ENCODE results near the gene LMF1. TPM values are rescaled to one million over a fixed set of nuclear protein-coding genes. Genes with fewer than 3 reads are reported as not detected.

LMF1 gene
- total RNA-seq, 4 donors from 2014 or later, result 23.2 to 97.8 (median 89.1) TPM

GRCh38 chr16:1014771-1015495 lies 44.1 kb upstream of the LMF1 start:
- Histone ChIP-seq H3K27me3 (no peaks in the 10 kb centered on the region), H3K27ac (no peak overlapping the region), H3K36me3 (no peaks in the 10 kb centered on the region), H3K9me3 (no peaks in the 10 kb centered on the region), H3K4me3 (replicated peaks in 1 of 3) (no peak overlapping the region), H3K4me1 (peaks cover 0 to 10% of the 10 kb centered on the region in 2 donors)
- DNase-seq, result no peak
- TF ChIP-seq POLR2A (IDR thresholded peaks at IDR 0.05) (no peak), CTCF (IDR thresholded peaks at IDR 0.05) (no peak)
- WGBS, 2 donors, result 74 to 75% methylated on average over 8 to 12 of the region's 22 CpGs
- intact Hi-C loops (cut with DNase I), result no loop called here

DNA sequence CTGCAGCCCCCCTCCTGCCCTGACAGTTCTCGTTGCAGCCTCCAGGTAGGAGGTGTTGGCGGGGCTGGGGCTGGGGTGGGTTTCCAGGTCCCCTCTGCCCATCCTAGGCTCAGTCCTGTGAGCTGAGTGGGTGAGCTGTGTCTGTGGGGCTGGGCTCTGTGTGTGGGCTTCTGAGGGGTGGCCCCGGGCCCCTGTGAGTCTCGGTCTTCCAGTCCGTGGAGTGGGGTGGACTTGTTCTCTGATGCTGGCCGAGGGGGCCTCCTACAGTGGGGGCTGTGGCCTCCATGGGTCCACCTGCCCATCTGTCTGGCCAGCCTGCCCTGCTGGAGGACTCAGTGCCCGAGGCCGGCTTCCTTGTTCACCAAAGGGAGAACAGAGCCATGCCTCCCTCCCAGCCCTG lies 43.4 kb upstream of the LMF1 start:
- Histone ChIP-seq H3K27ac (no peak overlapping the region), H3K4me1 (peaks cover 0 to 4% of the 10 kb centered on the region in 2 donors), H3K9me3 (no peaks in the 10 kb centered on the region), H3K27me3 (no peaks in the 10 kb centered on the region), H3K36me3 (no peaks in the 10 kb centered on the region), H3K4me3 (replicated peaks in 1 of 3) (no peak overlapping the region)
- intact Hi-C loops (cut with DNase I), result no loop called here
- TF ChIP-seq CTCF (IDR thresholded peaks at IDR 0.05) (no peak), POLR2A (IDR thresholded peaks at IDR 0.05) (no peak)
- no peak for DNase-seq
- WGBS, 2 donors, result 87 to 95% methylated on average over 2 to 3 of the region's 8 CpGs

GRCh38 chr16:1013593-1013900 lies 42.8 kb upstream of the LMF1 start:
- TF ChIP-seq CTCF (IDR thresholded peaks at IDR 0.05), result no peak
- TF ChIP-seq POLR2A (IDR thresholded peaks at IDR 0.05), result no peak
- intact Hi-C loops (cut with DNase I), result no loop called here
- no peak overlapping the region for H3K4me3 ChIP-seq (replicated peaks in 1 of 3)
- no peak overlapping the region for H3K27ac ChIP-seq
- H3K4me1 ChIP-seq, result no peaks in the 10 kb centered on the region
- DNase-seq, result no peak
- 80 to 87% methylated on average over 7 of the region's 8 CpGs for WGBS, 2 donors
- H3K9me3 ChIP-seq, result no peaks in the 10 kb centered on the region
- H3K27me3 ChIP-seq, result no peaks in the 10 kb centered on the region
- no peaks in the 10 kb centered on the region for H3K36me3 ChIP-seq

GRCh38 chr16:1012722-1013592 lies 42.2 kb upstream of the LMF1 start:
- DNase-seq, result no peak
- H3K9me3 ChIP-seq, result no peaks in the 10 kb centered on the region
- intact Hi-C loops (cut with DNase I), result no loop called here
- TF ChIP-seq CTCF (IDR thresholded peaks at IDR 0.05), result no peak
- TF ChIP-seq POLR2A (IDR thresholded peaks at IDR 0.05), result no peak
- H3K27me3 ChIP-seq, result no peaks in the 10 kb centered on the region
- no peaks in the 10 kb centered on the region for H3K4me1 ChIP-seq
- 91 to 92% methylated on average over 10 to 12 of the region's 28 CpGs for WGBS, 2 donors
- H3K36me3 ChIP-seq, result no peaks in the 10 kb centered on the region
- H3K4me3 ChIP-seq (replicated peaks in 1 of 3), result no peak overlapping the region
- H3K27ac ChIP-seq, result no peak overlapping the region

GRCh38 chr16:1012135-1012534 lies 41.4 kb upstream of the LMF1 start:
- H3K4me3 ChIP-seq (replicated peaks in 1 of 3), result no peak overlapping the region
- intact Hi-C loops (cut with DNase I), result no loop called here
- H3K36me3 ChIP-seq, result no peaks in the 10 kb centered on the region
- no peaks in the 10 kb centered on the region for H3K9me3 ChIP-seq
- no peaks in the 10 kb centered on the region for H3K27me3 ChIP-seq
- no peak for TF ChIP-seq CTCF (IDR thresholded peaks at IDR 0.05)
- no peak for TF ChIP-seq POLR2A (IDR thresholded peaks at IDR 0.05)
- no peak overlapping the region for H3K27ac ChIP-seq
- no peaks in the 10 kb centered on the region for H3K4me1 ChIP-seq
- DNase-seq, result no peak
- 90 to 91% methylated on average over 10 to 19 of the region's 19 CpGs for WGBS, 2 donors
